ENCODE data around the gene SVOP.

SVOP gene

GRCh38 chr12:108922918-108923317 is 98.0 kb downstream of the SVOP start:
- DNase-seq: no peak

- no peak for DNase-seq
Measured at GRCh38 chr12:108921946-108922345, 98.9 kb downstream of the SVOP start.

- DNase-seq: no peak
Measured at GRCh38 chr12:108918960-108919642, 101.8 kb downstream of the SVOP start.

GRCh38 chr12:108918206-108918605 is 102.7 kb downstream of the SVOP start:
- no peak for DNase-seq

GRCh38 chr12:108916336-108916735 is 104.5 kb downstream of the SVOP start:
- DNase-seq: no peak

GRCh38 chr12:108915632-108916133 is 105.2 kb downstream of the SVOP start:
- no peak for DNase-seq

GRCh38 chr12:108914121-108914531 is 106.7 kb downstream of the SVOP start:
- DNase-seq: no peak

GRCh38 chr12:108912361-108912760 is 108.5 kb downstream of the SVOP start:
- DNase-seq: no peak

- no peak for DNase-seq
Measured at GRCh38 chr12:108911915-108912314, 109.0 kb downstream of the SVOP start.

- DNase-seq: no peak
Measured at GRCh38 chr12:108910336-108910735, 110.5 kb downstream of the SVOP start.

GRCh38 chr12:108907839-108908351 is 113.0 kb downstream of the SVOP start:
- no peak for DNase-seq

- no peak for DNase-seq
Measured at GRCh38 chr12:108906971-108907370, 113.9 kb downstream of the SVOP start.

- DNase-seq: no peak
Measured at GRCh38 chr12:108905725-108906124, 115.1 kb downstream of the SVOP start.

- DNase-seq: no peak
Measured at GRCh38 chr12:108899145-108899544, 121.7 kb downstream of the SVOP start.

GRCh38 chr12:108896817-108897216 is 124.1 kb downstream of the SVOP start:
- DNase-seq: no peak

- no peak for DNase-seq
Measured at GRCh38 chr12:108896336-108896735, 124.5 kb downstream of the SVOP start.

- no peak for DNase-seq
Measured at GRCh38 chr12:108895220-108895802, 125.6 kb downstream of the SVOP start.

GRCh38 chr12:108890208-108890607 is 130.7 kb downstream of the SVOP start:
- DNase-seq: peak; percentile 33

GRCh38 chr12:108888031-108888430 is 132.8 kb downstream of the SVOP start:
- DNase-seq: no peak

GRCh38 chr12:108886873-108887629 is 133.8 kb downstream of the SVOP start:
- no peak for DNase-seq

- DNase-seq: peak; percentile 84
Measured at GRCh38 chr12:108884116-108885012, 136.5 kb downstream of the SVOP start.

GRCh38 chr12:108881953-108882352 is 138.9 kb downstream of the SVOP start:
- no peak for DNase-seq
